ENCODE results near the gene TBC1D22A.

Gene TBC1D22A

DNA sequence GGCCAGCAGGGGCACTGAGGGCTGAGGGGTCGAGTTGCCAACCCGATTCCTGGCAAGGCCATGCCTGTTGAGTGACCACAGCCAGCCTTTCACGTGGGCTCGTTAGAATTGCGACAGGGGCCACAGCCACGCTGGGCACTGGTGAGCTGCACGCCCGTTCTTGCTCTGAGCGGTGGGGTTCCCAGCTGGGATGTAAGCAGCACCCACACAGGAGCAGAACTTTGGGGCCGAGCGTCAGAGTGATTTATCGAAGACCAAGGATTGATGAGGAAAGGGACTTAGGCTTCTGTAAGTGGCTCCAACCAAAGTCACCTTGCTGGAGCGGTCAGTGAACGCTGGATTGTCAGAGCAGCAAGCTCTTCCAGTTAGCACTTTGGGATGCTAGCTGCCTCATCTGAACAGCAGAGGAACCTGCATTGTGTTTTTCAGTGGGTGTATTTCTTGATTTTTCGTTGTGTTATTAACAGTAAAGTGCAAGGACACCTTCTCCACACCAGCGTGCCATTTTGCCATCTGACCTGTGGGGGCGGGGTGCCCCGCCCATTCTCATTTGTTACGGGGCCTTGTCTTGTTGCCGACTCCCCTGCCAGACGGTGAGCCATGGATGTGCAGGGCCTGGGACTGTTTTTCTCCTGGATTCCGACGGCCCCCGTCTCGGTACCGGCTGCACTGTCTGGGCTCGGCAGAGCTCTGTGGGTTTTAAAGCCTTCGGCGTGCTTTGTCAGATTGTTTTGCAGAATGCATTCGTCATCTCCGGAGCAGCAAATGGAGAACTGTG lies 202.5 kb downstream of the TBC1D22A start:
- no peak for DNase-seq

DNA sequence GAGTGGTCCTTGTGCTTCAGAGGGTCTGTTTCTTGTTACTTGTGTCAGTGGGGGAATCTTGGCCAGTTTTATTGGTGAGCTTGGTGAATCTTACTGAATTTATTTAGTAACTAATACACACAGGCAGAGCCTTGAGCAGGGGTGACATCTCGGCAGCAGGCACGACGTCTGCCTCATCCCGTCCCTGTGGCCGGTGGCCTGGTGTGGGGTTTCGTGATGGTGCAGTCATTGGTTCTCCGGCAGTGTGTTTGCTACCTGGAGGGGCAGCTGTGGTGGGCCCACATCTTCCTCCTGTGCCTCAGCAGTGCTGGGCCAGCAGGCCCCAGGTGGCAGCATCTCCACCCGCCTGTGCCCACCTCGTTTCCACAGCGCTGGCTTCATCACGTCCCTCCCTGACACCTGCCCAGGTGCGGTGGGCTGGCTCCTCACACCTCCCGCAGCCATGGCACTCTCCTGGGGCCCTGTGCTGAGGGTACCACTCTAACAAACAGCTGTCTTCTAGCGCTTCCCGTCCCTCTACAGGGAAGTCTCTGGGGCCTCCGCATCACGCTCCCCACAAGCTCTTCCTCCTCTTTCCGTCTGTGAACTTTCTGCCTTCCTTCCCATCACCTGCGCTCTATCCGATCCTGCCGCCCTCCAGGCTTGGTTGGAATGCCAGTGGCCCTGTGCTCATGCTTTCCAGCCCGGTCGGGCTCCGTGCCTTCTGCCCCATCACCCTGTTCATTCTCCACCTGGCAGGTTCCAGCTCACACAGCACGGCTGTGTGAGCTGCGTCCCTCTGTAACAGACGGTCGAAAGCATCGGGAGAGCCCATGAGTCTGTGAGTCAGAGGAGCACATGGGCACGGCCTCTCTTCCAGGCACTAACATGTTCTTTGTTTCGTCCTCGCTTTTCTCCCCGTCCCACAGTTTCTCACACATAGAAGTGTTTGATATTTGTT lies 203.4 kb downstream of the TBC1D22A start:
- DNase-seq: no peak

DNA sequence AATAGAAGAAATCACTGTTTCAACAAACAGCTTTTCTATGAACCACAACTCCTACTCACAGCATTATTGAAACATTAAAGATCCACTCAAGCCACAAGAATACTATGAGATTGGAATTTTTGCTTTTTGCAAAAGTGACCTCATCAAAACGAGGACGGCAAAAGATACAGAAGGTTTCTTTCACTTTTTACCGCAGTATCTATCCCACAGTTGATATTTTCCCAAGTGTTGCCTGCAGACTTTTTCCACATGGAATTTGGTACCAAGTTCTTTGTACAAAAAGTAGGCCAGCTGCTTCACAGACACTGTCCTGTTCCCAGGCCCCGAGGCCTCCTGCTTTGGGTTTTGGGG lies 204.0 kb downstream of the TBC1D22A start:
- no peak for DNase-seq

DNA sequence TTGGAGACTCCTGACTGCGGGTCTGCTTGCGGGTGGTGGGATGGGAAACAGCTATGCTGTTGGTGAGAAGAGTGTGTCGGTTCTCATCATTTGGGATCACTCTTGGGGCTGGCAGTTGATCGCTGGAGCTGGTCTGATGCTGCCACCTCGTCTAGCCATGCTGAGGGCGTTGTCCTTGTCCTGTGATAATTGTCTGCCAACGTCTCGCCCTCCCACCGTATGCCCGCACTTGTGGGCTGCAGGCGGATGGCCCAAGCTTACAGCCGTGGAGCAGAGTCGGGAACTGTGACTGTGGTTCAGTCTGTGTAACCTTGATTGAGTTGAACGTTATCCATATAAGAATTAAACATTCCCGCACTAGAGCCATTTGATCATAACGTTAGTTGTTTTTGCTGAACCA lies 204.4 kb downstream of the TBC1D22A start:
- no peak for DNase-seq

DNA sequence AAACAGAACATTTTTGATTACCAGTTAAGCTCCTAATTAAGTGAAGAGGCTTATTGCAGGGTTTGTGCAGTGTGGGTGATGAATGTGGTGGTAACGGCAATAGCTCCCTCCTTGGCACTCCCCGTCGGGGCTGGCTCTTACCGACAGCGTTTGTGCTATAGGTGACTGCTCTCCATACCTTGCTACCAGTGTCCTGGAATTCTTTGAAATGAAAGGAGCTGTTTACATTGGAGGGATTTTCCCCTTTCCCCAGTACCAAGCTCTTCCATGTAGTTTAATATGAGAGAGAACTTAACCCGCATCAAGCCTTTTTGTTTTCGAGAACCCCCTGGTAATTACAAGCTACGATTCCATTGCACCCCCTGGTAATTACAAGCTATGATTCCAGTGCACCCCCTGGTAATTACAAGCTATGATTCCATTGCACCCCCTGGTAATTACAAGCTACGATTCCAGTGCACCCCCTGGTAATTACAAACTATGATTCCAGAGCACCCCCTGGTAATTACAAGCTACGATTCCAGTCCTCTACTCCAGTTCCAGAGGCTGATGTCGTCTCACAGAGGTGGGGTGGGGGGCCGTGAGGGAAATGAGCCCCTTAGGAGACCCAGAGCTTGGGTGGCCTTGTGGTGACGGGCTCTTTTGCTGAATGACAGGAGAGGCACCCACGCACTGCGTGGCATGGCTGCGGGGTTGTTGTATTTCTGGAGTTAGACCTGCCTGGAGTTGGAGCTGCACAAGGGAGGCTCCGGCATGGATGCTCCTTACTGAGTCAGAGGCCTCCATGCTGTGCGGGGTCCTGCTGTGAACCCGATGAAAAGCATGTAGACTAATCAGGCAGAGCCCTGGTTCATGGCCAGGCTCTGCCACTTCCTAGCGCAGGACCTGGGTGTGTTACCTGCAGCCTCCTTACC lies 205.3 kb downstream of the TBC1D22A start:
- DNase-seq: no peak

DNA sequence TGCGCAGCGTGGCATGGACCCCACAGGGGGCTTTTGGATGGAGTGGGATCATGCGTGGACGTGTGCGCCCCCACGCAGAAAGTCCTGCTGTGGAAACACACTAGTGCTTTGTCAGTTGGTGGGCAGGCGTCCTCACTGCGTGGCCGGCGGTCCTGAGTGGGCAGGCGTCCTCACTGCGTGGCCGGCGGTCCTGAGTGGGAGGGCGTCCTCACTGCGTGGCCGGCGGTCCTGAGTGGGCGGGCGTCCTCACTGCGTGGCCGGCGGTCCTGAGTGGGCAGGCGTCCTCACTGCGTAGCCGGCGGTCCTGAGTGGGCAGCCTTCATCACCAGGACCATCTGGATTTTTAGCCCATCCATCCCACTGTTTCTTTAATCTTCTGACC lies 205.9 kb downstream of the TBC1D22A start:
- DNase-seq: no peak

DNA sequence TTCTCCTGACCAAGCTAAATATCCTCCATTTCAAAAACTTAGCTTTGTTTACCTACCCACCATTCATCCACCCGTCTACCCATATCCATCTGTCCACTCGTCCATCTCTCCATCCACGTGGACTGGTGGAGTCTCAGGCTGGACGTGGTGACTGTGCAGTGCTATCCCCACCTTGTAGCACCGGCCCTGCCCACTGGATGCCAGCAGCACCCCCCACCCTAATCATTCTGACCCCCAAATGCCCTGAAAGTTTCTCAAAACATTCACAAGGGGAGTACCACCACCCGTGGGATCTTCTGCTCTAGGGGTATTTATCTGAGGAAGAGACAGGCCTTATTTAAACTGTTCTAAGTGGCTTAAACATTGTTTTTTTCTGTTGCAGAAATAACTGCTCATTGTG lies 206.4 kb downstream of the TBC1D22A start:
- DNase-seq: no peak

DNA sequence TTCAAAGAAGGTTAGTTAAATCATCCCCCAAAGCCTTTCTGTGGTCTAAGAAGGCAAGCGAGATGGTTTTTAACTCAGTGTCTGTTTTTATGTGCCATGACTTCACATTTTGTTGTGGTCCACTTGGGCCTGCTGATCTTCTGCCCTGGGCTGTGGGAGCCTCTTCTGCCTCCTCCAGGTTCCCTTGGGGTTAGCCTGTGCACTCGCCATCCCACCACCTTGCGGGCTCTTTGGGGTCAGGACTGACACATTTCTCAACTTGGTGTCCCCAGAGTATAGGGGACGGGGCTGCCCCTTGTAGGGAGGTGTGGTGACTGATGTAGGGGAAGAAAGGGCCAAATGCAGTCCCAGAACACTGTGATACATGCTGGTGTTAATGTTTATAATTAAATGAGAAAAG lies 207.0 kb downstream of the TBC1D22A start:
- DNase-seq: no peak

DNA sequence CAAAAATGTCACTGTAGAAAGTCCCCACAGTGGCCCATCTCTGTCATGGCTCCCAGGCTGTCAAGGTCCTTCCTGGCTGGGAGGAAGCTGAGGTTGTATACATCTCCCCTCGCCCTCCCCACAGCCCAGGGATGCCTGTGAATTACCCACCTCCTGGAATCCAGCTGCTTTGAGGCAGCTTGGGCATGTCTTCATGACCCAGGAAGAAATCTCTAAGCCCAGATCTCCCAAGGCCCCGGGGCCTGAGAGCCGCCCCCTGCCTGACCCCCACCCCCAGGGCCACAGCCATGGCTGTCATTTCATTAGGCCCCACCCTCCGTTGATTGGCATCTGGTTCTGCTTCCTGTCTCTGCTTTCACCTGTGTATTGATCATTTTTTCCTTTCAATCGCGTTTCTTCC lies 207.5 kb downstream of the TBC1D22A start:
- no peak for DNase-seq

DNA sequence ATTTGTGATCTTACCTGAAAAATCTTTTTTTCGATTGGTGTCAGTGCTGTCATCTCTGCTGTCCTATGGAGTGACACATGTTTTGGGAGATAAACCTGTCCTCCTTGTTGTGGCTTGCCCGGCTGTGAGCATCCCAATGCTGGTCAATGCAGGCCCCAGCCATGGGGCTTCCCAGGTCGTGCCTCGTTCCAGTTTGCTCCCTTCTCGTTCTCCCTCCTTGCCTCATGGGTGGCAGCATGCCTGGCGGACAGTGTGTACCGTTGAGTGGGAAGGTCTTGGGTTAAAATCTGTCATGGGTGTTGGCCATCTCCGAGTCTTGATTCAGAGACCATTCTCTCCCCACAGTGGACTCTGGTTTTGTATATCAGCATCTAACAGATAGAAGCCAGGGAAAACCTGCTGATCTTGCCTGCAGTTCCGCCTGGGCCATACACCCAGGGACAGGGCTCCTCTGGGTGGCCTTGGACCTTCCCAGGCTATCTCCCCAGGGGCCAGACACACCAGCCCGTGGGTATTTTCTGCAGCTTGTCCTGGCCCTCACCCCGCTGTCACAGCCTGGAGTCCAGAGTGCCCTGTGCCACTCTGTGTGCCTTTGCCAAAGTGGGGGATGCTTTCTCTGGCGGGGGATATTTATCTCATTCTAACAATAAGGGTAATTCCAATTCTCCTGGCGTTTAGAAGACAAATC lies 208.1 kb downstream of the TBC1D22A start:
- DNase-seq: no peak

DNA sequence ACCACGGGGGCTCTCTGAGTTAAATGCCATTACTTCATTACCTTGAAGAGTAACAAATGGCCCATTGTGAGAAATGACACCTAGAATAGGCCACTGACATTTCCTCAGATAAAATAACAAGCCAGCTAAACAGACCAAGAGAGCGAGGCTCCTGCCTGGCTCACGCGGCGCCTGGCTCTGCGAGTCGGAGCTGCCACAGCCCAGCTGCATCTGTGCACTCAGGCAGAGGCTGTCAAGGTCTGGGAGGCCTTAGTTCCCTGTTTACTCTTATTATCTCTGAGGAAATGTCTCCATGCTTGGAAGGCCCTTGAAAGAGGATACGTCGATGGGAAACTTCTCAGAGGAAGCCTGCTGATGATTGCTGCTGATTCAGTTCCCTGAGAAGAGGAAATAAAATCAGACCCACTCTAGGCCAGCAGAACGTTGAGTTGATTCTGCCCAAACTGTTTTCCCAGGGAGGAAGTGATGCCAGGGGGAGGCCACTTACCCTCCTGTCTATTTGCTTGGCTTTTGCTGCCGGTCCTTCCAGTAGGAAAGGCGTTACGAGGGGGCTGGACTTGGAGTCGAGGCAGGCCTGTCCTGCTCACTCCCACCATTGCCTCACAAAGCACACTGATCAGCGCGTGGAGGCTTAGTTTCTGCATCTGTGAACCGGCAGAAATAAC lies 208.8 kb downstream of the TBC1D22A start:
- DNase-seq: no peak

DNA sequence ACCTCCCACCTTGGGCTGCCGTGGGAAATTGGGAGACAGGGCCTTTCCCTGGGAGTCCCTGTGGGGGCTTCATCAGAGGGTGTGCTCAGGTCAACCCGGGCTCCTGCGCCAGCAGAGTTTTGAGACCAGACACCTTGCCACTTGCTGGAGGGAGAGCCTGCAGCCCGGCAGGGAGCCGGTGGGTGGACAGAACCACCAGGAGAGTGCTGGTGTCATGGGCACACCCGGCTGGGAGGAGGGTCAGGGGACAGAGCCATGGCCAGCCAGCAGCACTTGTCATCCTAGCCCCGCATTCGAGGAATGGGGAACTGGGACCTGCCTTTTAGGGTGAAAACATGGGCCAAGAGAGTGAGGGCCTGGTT lies 209.3 kb downstream of the TBC1D22A start:
- no peak for DNase-seq

DNA sequence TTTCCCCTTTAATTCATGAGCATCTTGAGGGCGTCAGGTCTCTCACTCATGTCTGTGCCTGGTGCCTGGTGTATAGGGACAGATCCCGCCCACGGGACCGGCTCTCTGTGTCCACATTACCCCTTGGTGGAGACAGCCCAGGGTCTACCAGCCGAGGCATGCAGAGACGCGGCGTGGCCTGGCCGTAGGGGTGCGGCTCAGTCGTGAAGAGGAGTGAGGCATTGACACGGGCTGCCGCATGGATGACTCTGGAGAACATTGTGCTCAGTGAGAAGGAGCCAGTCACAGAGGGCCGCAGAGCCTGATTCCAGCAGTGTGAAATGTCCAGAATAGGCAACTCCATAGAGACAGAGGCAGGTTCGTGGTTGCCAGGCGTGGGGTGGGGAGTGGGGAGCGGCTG lies 209.8 kb downstream of the TBC1D22A start:
- no peak for DNase-seq

DNA sequence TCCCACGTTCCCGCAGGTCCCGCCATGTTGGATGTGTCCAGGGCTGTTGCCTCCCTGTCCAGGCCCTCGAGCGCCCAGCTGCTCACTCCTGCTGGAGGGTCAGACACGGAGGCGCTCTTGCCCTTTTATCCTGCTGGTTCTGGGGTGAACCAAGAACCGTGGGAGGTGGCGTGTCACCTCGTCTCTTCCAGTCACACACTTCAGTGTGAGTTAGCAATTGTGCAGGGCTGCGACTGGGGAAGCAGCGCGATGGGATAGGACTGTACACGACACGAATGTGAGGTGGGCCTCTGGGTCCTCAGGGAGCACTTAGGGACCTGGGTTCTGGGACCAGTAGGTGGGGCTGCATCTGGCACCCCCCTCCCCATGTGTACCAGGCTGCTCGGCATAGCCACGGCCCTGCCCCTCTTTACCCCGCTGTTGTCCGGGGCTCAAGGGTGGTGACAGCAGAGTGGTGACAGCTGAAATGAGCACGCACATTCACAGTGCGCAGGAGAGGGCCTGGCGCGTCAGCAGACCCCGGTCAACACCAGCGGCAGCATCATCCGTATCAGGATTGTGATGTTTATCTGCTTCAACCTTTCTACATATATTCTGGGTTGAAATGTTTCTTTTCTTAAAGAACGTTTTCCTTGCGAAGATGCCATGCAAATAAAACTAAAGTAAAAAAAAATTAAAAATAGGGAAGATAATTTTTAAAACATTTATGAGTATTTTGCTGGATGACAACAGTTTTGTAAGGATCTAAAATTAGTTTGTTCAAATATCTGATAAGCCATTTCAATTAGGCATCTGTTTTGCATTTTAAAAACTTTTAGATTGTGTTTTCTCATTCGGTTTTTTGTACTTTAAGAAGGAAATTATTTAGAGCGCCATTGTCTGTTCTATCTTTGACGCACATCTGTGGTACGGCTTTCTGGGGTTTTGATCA lies 210.7 kb downstream of the TBC1D22A start:
- DNase-seq: no peak

DNA sequence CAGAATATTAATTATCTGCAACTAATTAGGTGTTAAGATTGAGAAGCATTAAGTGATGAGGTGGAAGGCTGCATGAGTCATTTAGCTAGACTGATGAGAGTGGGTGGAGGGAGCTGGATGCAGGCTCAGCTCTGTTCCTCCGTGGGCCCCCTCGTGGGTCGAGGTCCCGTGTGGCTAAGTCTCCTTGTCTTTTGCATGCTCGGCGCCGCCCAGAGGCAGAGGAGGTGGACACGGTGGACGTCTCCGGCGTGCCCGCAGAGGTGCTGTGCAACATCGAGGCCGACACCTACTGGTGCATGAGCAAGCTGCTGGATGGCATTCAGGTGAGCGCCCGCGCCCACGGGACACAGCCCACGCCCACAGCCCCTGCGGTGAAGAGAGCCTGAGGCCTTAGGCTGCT lies 211.6 kb downstream of the TBC1D22A start:
- no peak for DNase-seq

DNA sequence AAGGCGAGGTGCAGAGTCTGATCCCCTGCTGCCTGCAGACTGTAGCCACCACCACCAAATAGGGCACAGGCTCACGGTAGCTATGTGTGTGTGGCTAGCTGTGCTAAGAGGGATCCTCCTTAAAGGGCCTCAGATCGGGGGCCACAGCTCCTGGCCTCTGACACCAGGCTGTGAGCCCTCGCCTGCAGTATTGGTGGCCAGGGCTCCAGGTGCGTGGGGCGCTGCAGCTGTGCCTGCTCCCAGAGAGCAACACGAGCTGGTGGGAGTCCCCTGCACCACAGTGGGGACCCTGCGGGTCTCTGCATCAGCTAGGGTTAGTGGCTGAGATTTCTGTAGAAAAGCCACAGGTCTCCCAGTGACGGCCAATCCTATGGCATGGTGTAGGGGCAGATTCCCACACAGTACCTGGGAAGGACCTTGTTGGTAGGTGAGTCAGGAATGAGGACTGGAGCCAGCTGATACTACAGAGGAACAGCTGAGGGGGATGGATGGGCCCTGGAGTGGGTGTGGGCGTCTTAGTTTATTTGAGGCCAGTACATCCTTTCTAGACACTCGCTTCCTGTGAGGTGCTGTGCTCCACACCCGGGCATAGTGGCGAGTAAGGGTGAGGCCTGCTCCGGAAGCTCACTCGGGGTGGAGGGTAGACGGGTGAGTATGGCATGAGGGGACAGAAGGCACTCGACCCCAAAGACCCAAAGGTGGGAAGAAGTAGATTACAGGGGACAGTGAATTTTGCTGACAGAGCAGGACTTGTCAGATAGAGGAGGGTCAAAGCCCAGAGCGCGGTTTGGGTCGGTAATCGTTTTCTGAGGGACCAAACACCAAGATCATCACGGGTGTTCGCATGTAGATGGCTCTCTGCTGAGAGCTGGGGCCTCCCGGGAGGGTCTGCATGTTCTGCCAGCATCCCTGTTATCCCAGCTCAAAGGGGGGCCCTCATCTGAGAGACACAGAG lies 212.5 kb downstream of the TBC1D22A start:
- no peak for DNase-seq

DNA sequence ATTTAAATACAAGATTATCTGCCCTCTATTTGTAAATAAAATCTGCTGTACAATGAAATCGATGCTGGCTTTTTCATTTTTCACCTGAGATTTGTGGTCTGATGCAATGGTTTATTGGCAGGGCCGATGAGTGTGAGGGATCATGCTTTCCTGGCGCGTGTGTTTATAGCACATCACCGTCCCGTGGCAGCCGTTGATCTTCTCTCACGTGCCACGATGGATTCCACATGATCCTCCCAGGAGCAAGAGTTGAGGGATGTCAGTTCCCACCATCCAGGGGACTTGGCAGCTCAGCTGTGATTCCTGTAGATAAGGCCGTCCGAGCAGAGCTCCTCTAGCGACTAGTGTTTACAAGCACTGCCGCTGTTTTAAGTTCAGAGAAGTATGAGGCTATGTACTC lies 213.7 kb downstream of the TBC1D22A start:
- no peak for DNase-seq

DNA sequence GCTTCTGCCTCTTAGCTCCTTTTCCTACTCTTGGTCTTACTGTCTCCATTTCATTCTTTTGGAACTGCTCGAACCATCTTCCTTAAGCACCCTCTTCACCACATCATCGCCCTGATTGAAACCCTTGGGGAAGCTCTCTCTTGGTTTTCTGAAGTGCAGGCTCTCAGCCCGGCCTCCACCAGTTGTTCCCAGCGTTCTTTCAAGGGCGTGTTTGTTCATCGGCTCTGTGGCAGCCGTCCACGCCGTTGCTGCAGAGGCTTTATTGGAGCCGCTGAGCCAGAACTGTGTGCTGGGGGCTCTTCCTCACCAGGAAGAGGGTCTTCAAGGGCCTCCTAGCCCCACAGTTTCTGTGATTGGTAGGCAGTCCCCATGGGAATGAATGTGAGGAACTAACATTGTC lies 214.1 kb downstream of the TBC1D22A start:
- DNase-seq: no peak

DNA sequence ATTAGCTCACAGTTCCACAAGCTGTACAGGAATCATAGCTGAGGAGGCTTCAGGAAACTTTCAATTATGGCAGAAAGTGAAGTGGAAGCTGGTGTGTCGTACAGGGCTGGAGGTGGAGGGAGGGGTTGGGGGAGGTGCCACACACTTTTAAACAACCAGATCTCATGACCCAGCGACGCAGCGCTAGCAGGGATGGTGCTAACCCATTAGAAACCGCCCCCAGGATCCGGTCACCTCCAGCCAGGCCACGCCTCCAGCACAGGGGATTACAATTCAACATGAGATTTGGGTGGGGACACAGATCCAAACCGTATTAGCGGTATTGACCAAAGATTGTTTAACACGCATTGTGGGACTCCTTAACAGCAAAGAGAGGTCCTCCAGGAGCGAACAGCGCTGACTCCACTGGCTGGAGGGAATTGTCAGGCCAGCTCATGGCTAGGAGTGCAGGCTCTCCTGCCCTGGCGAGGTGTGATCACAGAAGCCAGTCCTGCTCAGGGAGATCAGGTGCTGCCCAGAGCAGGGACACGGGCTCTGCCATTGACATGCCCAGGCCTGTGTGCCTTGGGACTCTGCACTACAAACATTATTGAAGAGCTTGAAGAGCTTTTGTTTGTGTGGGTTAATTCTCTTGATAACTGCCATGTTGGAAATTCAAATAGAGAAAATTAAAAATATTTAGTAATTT lies 215.3 kb downstream of the TBC1D22A start:
- no peak for DNase-seq

Measured in activated CD4-positive, alpha-beta T cell treated with anti-CD3 and anti-CD28 coated beads, Interleukin-2, amount 50 U/mL, for 1 hour (primary cell).